Uterus (tissue), 4 donors: ENCODE measurements around the gene SPIRE1. TPM values are rescaled to one million over a fixed set of nuclear protein-coding genes. Genes with fewer than 3 reads are reported as not detected.

Experiments used
- DNase-seq, 2 donors: peaks; one replicate each; pipeline ENCODE4 v3.0.0-alpha.2; 2019 to 2020
- H3K27ac ChIP-seq, 2 donors: fragments of 200-600 bp; sonication (generic); 1 replicate in 1 of 2; 2 replicates in 1 of 2; pipeline ENCODE4 v1.5.1; 2016 to 2018
- H3K27me3 ChIP-seq, 2 donors: fragments of 200-600 bp; sonication (generic); one replicate each; pipeline ENCODE4 v1.5.1; 2018 to 2019; ENCODE audit warnings: control low read depth in 1 of 2
- H3K36me3 ChIP-seq, 2 donors: fragments of 200-600 bp; sonication (generic); one replicate each; pipeline ENCODE4 v1.5.1; 2019; ENCODE audit warnings: control low read depth in 1 of 2
- H3K4me1 ChIP-seq, 2 donors: fragments of 200-600 bp; sonication (generic); one replicate each; pipeline ENCODE4 v1.5.1; 2018 to 2019; ENCODE audit warnings: control low read depth in 1 of 2
- H3K4me3 ChIP-seq, 2 donors: fragments of 200-600 bp; sonication (generic); 1 replicate in 1 of 2; 2 replicates in 1 of 2; pipeline ENCODE4 v1.5.1; 2018 to 2019; ENCODE audit warnings: mild to moderate bottlenecking in 1 of 2
- H3K9me3 ChIP-seq, 2 donors: fragments of 200-600 bp; sonication (generic); one replicate each; pipeline ENCODE4 v1.5.1; 2019; ENCODE audit warnings: control low read depth in 1 of 2
- CTCF ChIP-seq, 4 experiments: fragments of 200-600 bp in 2 of 4; fragments of 450-650 bp in 2 of 4; sonication (generic) in 2 of 4; IDR thresholded peaks; one replicate each; pipeline ENCODE4 v1.5.1; 2016 to 2019; ENCODE audit warnings: antibody characterized with exemption in 4 of 4, mild to moderate bottlenecking in 2 of 4, moderate library complexity in 1 of 4
- POLR2A ChIP-seq, 2 donors: fragments of 450-650 bp; IDR thresholded peaks; one replicate each; pipeline ENCODE4 v1.6.1; 2016; ENCODE audit warnings: antibody characterized with exemption in 2 of 2, mild to moderate bottlenecking in 1 of 2, moderate library complexity in 1 of 2
- intact Hi-C: fragments of 100-400 bp; cut with DNase I; formaldehyde crosslinking; loops from one replicate; pipeline ENCODE4 v1.15.1; 2023; ENCODE audit warnings: low total_unique reads
- total RNA-seq, 4 donors: library from RNA; depleted of rRNA in 3 of 4; stranded (reverse); fragments of >200 nt in 3 of 4; gene quantifications; one replicate each; pipeline versions ENCODE4 v1.1.0 to v1.2.4, GENCODE V29; 2014 to 2023
- donor health status: DM: yes; HTN: yes; CAD: no.

SPIRE1 gene
- total RNA-seq, 4 donors from 2014 or later: 12.9 to 78.1 (median 27.5) TPM

- no peak overlapping the region for H3K4me3 ChIP-seq
- H3K27me3 ChIP-seq: no peaks in the 10 kb centered on the region
- H3K27ac ChIP-seq: no peak overlapping the region
- H3K36me3 ChIP-seq: no peaks in the 10 kb centered on the region
- intact Hi-C loops: no loop called here
- TF ChIP-seq POLR2A (IDR thresholded peaks at IDR 0.05) (no peak), CTCF (IDR thresholded peaks at IDR 0.05) (no peak)
- no peaks in the 10 kb centered on the region for H3K4me1 ChIP-seq
- H3K9me3 ChIP-seq: peaks cover 0 to 9% of the 10 kb centered on the region in 2 donors
- no peak for DNase-seq
These were observed 214.4 kb downstream of the SPIRE1 start for GRCh38 chr18:12443551-12443950.

GRCh38 chr18:12442946-12443345 lies 215.0 kb downstream of the SPIRE1 start:
- H3K36me3 ChIP-seq: no peaks in the 10 kb centered on the region
- no peak for TF ChIP-seq POLR2A (IDR thresholded peaks at IDR 0.05)
- intact Hi-C loops: no loop called here
- DNase-seq: no peak
- no peak overlapping the region for H3K4me3 ChIP-seq
- H3K4me1 ChIP-seq: no peaks in the 10 kb centered on the region
- H3K27ac ChIP-seq: no peak overlapping the region
- peaks cover 0 to 9% of the 10 kb centered on the region in 2 donors for H3K9me3 ChIP-seq
- H3K27me3 ChIP-seq: no peaks in the 10 kb centered on the region

- H3K27ac ChIP-seq: no peak overlapping the region
- no peak for TF ChIP-seq CTCF (IDR thresholded peaks at IDR 0.05)
- no peak for TF ChIP-seq POLR2A (IDR thresholded peaks at IDR 0.05)
- H3K4me1 ChIP-seq: no peaks in the 10 kb centered on the region
- DNase-seq: no peak
- intact Hi-C loops: no loop called here
- no peaks in the 10 kb centered on the region for H3K27me3 ChIP-seq
- peaks cover 0 to 9% of the 10 kb centered on the region in 2 donors for H3K9me3 ChIP-seq
- H3K4me3 ChIP-seq: no peak overlapping the region
- H3K36me3 ChIP-seq: no peaks in the 10 kb centered on the region
These were observed 216.4 kb downstream of the SPIRE1 start for GRCh38 chr18:12441475-12442034.

GRCh38 chr18:12438257-12438656 lies 219.7 kb downstream of the SPIRE1 start:
- TF ChIP-seq CTCF (IDR thresholded peaks at IDR 0.05): no peak
- no peak for TF ChIP-seq POLR2A (IDR thresholded peaks at IDR 0.05)
- no peaks in the 10 kb centered on the region for H3K9me3 ChIP-seq
- no peaks in the 10 kb centered on the region for H3K27me3 ChIP-seq
- no peaks in the 10 kb centered on the region for H3K4me1 ChIP-seq
- no peak overlapping the region for H3K4me3 ChIP-seq
- H3K36me3 ChIP-seq: no peaks in the 10 kb centered on the region
- DNase-seq: no peak
- no peak overlapping the region for H3K27ac ChIP-seq
- intact Hi-C loops: no loop called here

GRCh38 chr18:12435867-12436266 lies 222.0 kb downstream of the SPIRE1 start:
- Histone ChIP-seq H3K27ac (no peak overlapping the region), H3K4me1 (no peaks in the 10 kb centered on the region), H3K4me3 (no peak overlapping the region), H3K36me3 (no peaks in the 10 kb centered on the region), H3K27me3 (no peaks in the 10 kb centered on the region), H3K9me3 (no peaks in the 10 kb centered on the region)
- no peak for DNase-seq
- TF ChIP-seq CTCF (IDR thresholded peaks at IDR 0.05): no peak
- TF ChIP-seq POLR2A (IDR thresholded peaks at IDR 0.05): no peak
- intact Hi-C loops: no loop called here

GRCh38 chr18:12434541-12434929 lies 223.4 kb downstream of the SPIRE1 start:
- Histone ChIP-seq H3K4me1 (no peaks in the 10 kb centered on the region), H3K36me3 (no peaks in the 10 kb centered on the region), H3K27me3 (no peaks in the 10 kb centered on the region), H3K9me3 (no peaks in the 10 kb centered on the region), H3K4me3 (no peak overlapping the region), H3K27ac (no peak overlapping the region)
- intact Hi-C loops: no loop called here
- TF ChIP-seq CTCF (IDR thresholded peaks at IDR 0.05) (no peak), POLR2A (IDR thresholded peaks at IDR 0.05) (no peak)
- DNase-seq: no peak
